GM12878 (cell line): ENCODE data around the gene VTN.

Experiments
- CTCF ChIP-seq, 3 experiments: IDR thresholded peaks in 2 of 3; conservative IDR thresholded peaks in 1 of 3; 2 replicates each; pipeline ENCODE4 v1.5.1; 2011; ENCODE audit warnings: low read depth in 3 of 3, low read length in 3 of 3, mild to moderate bottlenecking in 3 of 3, control low read depth in 2 of 3, moderate library complexity in 2 of 3, inconsistent platforms in 1 of 3, mixed read lengths in 1 of 3; ENCODE audit not compliant: control insufficient read depth in 2 of 3, insufficient read depth in 1 of 3; ENCODE audit errors: extremely low read depth in 1 of 3
- FOXK2 ChIP-seq: fragments of 450-650 bp; IDR thresholded peaks from 2 replicates; pipeline ENCODE4 v1.6.1; 2017; ENCODE audit warnings: mild to moderate bottlenecking, moderate library complexity
- POLR2AphosphoS5 ChIP-seq: IDR thresholded peaks from 2 replicates; pipeline ENCODE4 v1.6.1; 2011; ENCODE audit warnings: mild to moderate bottlenecking, low read length, inconsistent platforms
- PRDM15 ChIP-seq: fragments of 450-650 bp; formaldehyde crosslinking; IDR thresholded peaks from 2 replicates; pipeline ENCODE4 v1.4.0; 2020; ENCODE audit warnings: mild to moderate bottlenecking, moderate library complexity
- ZNF217 ChIP-seq: fragments of 450-650 bp; IDR thresholded peaks from 2 replicates; pipeline ENCODE4 v1.6.1; 2017; ENCODE audit warnings: antibody characterized with exemption, mild to moderate bottlenecking

GRCh38 chr17:28350271-28350670 lies 19.8 kb downstream of the VTN start:
- TF ChIP-seq POLR2AphosphoS5, result no peak
- TF ChIP-seq FOXK2, result no peak
- no peak for TF ChIP-seq CTCF (IDR thresholded peaks at IDR 0.05 in 2 of 3, conservative IDR thresholded peaks at IDR 0.05 in 1 of 3; ENCODE audit: control insufficient read depth in 2 of 3, extremely low read depth in 1 of 3, insufficient read depth in 1 of 3, low read depth in 3 of 3, low read length in 3 of 3)
- no peak for TF ChIP-seq PRDM15 (CRISPR knock-in tag)
- TF ChIP-seq ZNF217, result no peak
